ENCODE data around the gene EEF1G.

Gene EEF1G

GRCh38 chr11:62601372-62602140, 27.9 kb upstream of the EEF1G start, which contains the start of gene MTA2 (continued):
- TF ChIP-seq, protein P1, sequence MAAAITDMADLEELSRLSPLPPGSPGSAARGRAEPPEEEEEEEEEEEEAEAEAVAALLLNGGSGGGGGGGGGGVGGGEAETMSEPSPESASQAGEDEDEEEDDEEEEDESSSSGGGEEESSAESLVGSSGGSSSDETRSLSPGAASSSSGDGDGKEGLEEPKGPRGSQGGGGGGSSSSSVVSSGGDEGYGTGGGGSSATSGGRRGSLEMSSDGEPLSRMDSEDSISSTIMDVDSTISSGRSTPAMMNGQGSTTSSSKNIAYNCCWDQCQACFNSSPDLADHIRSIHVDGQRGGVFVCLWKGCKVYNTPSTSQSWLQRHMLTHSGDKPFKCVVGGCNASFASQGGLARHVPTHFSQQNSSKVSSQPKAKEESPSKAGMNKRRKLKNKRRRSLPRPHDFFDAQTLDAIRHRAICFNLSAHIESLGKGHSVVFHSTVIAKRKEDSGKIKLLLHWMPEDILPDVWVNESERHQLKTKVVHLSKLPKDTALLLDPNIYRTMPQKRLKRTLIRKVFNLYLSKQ (tag by site-specific recombination; IDR thresholded peaks at IDR 0.05; ENCODE audit: borderline replicate concordance): no peak
- TF ChIP-seq ZNF239 (tag by site-specific recombination; IDR thresholded peaks at IDR 0.05) (no peak), ZSCAN30 (tag by site-specific recombination; IDR thresholded peaks at IDR 0.05) (0 out of 2 replicates have a peak, but pooled peaks have one; percentile 24), ZNF629 (tag by site-specific recombination; IDR thresholded peaks at IDR 0.05) (no peak), ZNF449 (tag by site-specific recombination; IDR thresholded peaks at IDR 0.05) (peak; percentile 93), ZXDB (tag by site-specific recombination; IDR thresholded peaks at IDR 0.05) (0 out of 2 replicates have a peak, but pooled peaks have one; percentile 28), ZNF23 (tag by site-specific recombination; IDR thresholded peaks at IDR 0.05; ENCODE audit: borderline replicate concordance) (no peak), KLF10 (tag by site-specific recombination; IDR thresholded peaks at IDR 0.05) (0 out of 2 replicates have a peak, but pooled peaks have one; percentile 39), ZNF692 (tag by site-specific recombination; IDR thresholded peaks at IDR 0.05) (no peak; the same call in none of the 2 replicates), ZNF211 (tag by site-specific recombination; IDR thresholded peaks at IDR 0.05; ENCODE audit: low read depth) (no peak), ZNF394 (tag by site-specific recombination; IDR thresholded peaks at IDR 0.05; ENCODE audit: borderline replicate concordance) (0 out of 2 replicates have a peak, but pooled peaks have one; percentile 16), SP3 (tag by site-specific recombination; IDR thresholded peaks at IDR 0.05) (peak; percentile 53), EGR2 (tag by site-specific recombination; IDR thresholded peaks at IDR 0.05; ENCODE audit: low read depth) (peak; percentile 4; the same call in 1 of the 2 replicates), SP7 (tag by site-specific recombination; IDR thresholded peaks at IDR 0.05) (0 out of 2 replicates have a peak, but pooled peaks have one; percentile 20), PATZ1 (tag by site-specific recombination; IDR thresholded peaks at IDR 0.05) (peak; percentile 56), ZNF501 (tag by site-specific recombination; IDR thresholded peaks at IDR 0.05) (peak; percentile 43; the same call in 1 of the 2 replicates)
- TF ChIP-seq, protein P2, sequence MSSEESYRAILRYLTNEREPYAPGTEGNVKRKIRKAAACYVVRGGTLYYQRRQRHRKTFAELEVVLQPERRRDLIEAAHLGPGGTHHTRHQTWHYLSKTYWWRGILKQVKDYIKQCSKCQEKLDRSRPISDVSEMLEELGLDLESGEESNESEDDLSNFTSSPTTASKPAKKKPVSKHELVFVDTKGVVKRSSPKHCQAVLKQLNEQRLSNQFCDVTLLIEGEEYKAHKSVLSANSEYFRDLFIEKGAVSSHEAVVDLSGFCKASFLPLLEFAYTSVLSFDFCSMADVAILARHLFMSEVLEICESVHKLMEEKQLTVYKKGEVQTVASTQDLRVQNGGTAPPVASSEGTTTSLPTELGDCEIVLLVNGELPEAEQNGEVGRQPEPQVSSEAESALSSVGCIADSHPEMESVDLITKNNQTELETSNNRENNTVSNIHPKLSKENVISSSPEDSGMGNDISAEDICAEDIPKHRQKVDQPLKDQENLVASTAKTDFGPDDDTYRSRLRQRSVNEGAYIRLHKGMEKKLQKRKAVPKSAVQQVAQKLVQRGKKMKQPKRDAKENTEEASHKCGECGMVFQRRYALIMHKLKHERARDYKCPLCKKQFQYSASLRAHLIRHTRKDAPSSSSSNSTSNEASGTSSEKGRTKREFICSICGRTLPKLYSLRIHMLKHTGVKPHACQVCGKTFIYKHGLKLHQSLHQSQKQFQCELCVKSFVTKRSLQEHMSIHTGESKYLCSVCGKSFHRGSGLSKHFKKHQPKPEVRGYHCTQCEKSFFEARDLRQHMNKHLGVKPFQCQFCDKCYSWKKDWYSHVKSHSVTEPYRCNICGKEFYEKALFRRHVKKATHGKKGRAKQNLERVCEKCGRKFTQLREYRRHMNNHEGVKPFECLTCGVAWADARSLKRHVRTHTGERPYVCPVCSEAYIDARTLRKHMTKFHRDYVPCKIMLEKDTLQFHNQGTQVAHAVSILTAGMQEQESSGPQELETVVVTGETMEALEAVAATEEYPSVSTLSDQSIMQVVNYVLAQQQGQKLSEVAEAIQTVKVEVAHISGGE (tag by site-specific recombination; conservative IDR thresholded peaks at IDR 0.05; ENCODE audit: low read depth): peak; percentile 37
